ENCODE data around the gene SOX10.

The SOX10 gene

DNA sequence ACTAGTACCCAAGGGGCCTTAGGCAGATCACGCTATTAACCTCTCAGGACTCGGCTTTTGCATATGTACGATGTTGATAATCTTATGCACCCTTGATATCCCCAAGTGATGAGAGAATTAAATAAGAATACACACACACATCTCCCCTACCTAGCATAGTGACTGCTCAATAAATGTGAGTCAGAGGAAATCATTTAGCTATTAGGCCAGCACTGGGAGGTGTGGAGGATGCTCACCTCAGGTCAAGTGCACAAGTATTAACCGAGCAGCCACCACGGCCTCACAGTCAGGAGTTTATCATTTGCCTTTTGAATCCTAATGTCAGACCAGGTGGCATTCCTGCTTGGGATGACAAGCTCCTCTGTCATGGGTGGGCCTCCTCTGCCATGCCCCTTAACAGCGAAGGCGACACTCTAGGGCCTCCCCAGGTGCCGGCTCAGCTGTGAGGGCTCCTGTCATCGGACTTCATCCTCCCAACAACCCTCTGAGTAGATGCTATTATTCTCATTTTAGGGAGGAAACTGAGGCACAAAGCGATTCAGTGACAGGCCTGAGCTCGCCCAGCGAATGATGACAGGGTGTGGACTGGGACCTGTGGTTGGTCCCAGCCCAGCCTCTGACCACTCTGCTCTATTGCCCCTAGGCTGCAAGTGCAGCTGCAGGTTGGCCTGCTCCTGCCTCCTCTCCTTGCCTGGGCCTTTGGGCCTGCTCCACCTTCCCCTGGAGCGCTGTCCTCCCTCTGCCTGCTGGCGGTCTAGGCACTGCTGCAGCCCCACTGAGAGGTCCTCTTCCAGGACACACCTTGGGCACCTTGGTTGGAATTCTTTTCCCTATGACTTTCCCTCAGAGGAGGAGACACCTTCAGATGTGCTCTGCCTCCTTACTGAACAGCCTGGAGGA lies 5.0 kb upstream of the SOX10 start:
- H3K4me3 ChIP-seq (replicated peaks; ENCODE audit: low read depth, low read length), result no peak overlapping the region
- DNase-seq (ENCODE audit: extremely low read depth, low read depth), result no peak
- TF ChIP-seq, protein P1, sequence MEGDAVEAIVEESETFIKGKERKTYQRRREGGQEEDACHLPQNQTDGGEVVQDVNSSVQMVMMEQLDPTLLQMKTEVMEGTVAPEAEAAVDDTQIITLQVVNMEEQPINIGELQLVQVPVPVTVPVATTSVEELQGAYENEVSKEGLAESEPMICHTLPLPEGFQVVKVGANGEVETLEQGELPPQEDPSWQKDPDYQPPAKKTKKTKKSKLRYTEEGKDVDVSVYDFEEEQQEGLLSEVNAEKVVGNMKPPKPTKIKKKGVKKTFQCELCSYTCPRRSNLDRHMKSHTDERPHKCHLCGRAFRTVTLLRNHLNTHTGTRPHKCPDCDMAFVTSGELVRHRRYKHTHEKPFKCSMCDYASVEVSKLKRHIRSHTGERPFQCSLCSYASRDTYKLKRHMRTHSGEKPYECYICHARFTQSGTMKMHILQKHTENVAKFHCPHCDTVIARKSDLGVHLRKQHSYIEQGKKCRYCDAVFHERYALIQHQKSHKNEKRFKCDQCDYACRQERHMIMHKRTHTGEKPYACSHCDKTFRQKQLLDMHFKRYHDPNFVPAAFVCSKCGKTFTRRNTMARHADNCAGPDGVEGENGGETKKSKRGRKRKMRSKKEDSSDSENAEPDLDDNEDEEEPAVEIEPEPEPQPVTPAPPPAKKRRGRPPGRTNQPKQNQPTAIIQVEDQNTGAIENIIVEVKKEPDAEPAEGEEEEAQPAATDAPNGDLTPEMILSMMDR (IDR thresholded peaks at IDR 0.05; ENCODE audit: low read depth, low read length, missing control alignments), result no peak

DNA sequence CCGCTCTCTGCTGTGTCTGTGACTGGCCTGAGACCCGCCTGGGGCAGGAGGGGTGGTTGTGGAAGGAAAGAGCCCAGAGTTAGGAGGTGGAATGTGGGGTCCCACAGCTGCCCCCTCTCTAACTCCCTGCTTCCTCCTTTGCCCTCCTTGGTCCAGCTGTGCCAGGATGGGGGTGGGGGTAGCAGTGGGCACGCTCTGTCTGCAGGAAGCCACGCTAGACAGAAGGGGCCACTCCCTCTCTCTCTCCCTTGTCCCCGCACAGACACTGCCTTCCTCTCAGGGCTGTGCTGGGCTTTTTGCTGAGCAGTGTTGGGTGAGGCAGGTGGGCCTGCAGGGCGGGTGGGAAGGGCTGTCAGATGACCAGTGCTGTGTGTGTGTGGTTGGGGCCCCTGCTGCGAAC lies 2.0 kb upstream of the SOX10 start:
- TF ChIP-seq, protein P1 (IDR thresholded peaks at IDR 0.05; ENCODE audit: low read depth, low read length, missing control alignments), result no peak
- no peak overlapping the region for H3K4me3 ChIP-seq (replicated peaks; ENCODE audit: low read depth, low read length)
- DNase-seq (ENCODE audit: extremely low read depth, low read depth), result no peak

DNA sequence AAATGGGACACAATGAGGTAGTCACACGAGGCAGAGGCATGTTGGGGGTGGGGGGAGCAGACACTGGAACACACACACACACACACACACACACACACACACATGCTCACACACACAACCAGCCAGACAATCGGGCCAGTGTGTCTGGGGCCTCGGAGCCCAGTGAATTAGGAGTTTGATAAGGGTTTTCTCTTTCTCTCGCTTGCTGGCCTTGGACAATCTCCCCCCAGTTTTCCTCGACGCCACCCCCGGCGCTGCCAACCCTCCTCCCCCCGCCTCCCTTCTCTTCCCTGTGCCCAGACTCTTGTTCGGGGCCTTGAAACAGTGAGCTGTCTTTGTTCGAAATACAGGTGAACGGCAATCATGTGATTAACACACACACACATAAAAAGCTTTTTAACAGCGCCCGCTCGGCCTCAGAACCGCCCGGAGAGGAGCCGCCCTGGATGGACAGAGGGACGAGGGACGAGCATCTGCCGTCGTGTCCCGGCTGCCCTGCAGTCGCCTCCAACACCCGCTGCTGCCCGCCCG lies 1.5 kb upstream of the SOX10 start:
- H3K4me3 ChIP-seq (replicated peaks; ENCODE audit: low read depth, low read length), result no peak overlapping the region
- TF ChIP-seq, protein P1 (IDR thresholded peaks at IDR 0.05; ENCODE audit: low read depth, low read length, missing control alignments), result no peak
- DNase-seq (ENCODE audit: extremely low read depth, low read depth), result no peak

DNA sequence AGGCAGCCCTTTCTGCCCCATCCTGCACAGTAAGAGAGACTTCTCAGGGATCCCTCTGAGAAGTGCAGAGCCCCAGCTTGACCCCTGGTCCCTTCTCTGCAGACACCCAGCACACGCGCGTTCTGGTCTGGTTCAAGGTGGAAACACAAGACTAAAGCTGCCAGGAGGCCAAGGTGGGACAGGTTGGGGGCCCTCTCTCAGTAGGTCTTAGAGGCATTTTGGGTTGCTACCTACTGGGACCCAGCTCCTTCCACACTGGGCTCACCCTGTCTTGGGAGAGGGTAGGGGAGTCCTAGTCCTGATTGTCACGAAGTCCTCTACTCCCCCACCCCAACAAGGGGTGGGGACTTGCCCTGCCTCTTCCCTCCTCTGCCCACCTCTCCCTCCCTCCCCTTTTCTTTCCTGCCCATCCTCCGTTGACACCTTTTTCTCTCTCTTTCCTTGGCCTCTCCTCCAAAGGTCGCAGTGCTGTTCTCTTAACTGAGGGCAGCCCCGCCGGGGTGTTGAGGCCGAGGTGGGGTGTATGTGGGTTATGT lies 763 bp upstream of the SOX10 start:
- no peak for DNase-seq (ENCODE audit: extremely low read depth, low read depth)
- H3K4me3 ChIP-seq (replicated peaks; ENCODE audit: low read depth, low read length), result no peak overlapping the region
- TF ChIP-seq, protein P1 (IDR thresholded peaks at IDR 0.05; ENCODE audit: low read depth, low read length, missing control alignments), result no peak

DNA sequence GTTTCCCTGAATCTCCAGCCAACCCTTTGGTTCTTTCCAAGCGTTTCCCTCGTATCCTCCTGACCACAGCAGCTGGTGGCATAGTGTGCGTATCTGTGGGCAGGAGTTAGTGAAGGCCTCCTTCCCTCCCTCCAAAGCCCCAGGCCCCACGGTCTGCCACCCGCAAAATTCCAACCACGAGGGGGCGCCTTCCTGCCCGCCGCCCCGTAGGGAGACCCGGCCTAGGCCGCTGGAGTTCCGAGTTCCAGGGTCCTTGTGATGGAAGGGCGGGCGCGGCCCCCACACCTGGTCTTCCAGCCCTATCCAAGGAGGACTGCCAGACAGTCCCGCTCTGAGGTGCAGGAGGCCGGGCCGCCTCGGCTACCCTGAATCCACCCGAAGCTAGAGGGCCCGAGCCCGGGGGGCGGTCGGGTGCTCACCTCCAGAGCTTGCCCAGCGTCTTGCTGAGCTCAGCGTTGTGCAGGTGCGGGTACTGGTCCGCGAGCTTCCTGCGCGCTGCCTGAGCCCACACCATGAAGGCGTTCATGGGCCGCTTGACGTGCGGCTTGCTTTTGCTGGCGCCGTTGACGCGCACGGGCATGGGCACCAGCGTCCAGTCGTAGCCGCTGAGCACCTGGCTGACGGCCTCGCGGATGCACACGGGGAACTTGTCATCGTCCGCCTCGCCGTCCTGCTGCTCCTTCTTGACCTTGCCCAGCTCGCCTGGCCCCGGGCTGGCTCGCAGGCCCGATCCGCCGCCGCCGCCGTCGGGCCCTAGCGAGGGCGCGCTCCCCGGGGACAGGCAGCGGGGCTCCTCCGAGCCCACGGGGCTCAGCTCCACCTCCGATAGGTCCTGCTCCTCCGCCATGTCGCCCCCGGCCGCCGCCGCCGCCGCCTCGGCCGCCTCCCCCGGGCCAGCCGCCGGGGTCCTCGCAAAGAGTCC lies 1.2 kb downstream of the SOX10 start:
- TF ChIP-seq, protein P1 (IDR thresholded peaks at IDR 0.05; ENCODE audit: low read depth, low read length, missing control alignments), result peak; percentile 55
- H3K4me3 ChIP-seq (replicated peaks; ENCODE audit: low read depth, low read length), result no peak overlapping the region
- no peak for DNase-seq (ENCODE audit: extremely low read depth, low read depth)

DNA sequence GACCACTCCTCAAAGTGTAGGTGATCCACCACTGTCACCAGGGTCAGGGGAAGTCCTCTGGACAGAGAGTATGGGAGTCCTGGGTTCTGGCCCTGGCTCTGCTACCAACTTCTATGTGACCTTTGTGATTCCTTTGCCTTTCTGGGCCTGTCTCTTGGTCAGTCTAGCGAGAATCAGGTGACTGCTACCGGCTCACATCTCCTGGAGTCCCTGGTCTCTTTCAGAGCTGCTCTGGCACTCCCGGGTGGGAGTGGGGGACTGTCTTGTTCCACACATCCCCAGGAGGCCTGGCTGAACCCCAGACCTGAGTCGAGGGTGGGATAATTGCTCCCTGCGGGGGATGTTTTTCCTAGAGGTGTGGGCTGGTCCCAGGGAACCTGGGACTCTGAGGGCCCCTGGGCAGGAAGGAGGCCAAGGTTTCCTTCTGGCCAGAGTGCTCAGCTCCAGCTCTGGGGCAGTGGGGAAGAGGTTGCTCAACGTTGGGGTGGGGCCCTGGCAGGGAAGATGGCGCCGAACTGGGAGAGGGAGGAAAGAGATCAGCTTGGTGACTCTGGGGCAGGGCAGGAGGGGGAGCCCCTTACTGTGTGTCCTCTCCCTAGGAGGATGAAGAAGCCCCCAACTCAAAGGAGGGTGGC lies 2.1 kb downstream of the SOX10 start:
- no peak for DNase-seq (ENCODE audit: extremely low read depth, low read depth)
- TF ChIP-seq, protein P1 (IDR thresholded peaks at IDR 0.05; ENCODE audit: low read depth, low read length, missing control alignments), result no peak
- no peak overlapping the region for H3K4me3 ChIP-seq (replicated peaks; ENCODE audit: low read depth, low read length)
